GM12801 (cell line): ENCODE results near the gene GLIS1.

Experiments
- CTCF ChIP-seq: IDR thresholded peaks from one replicate; pipeline ENCODE4 v1.5.1; 2011; ENCODE audit warnings: control low read depth; ENCODE audit not compliant: insufficient read length; ENCODE audit errors: extremely low read depth

Gene GLIS1

GRCh38 chr1:53541761-53542550, 197.0 kb downstream of the GLIS1 start:
- TF ChIP-seq CTCF: no peak

- TF ChIP-seq CTCF: no peak
Observed at GRCh38 chr1:53541263-53541625, 197.7 kb downstream of the GLIS1 start.

- TF ChIP-seq CTCF: no peak
Observed at GRCh38 chr1:53540604-53541262, 198.2 kb downstream of the GLIS1 start.

GRCh38 chr1:53539711-53540603, 199.0 kb downstream of the GLIS1 start:
- TF ChIP-seq CTCF: no peak

- no peak for TF ChIP-seq CTCF
Observed at GRCh38 chr1:53539226-53539625, 199.7 kb downstream of the GLIS1 start.

- no peak for TF ChIP-seq CTCF
Observed at GRCh38 chr1:53536606-53537005, 202.4 kb downstream of the GLIS1 start.

- no peak for TF ChIP-seq CTCF
Observed at GRCh38 chr1:53535846-53536245, 203.1 kb downstream of the GLIS1 start.
